Measurements from ENCODE around the gene LPIN2.

The LPIN2 gene

DNA sequence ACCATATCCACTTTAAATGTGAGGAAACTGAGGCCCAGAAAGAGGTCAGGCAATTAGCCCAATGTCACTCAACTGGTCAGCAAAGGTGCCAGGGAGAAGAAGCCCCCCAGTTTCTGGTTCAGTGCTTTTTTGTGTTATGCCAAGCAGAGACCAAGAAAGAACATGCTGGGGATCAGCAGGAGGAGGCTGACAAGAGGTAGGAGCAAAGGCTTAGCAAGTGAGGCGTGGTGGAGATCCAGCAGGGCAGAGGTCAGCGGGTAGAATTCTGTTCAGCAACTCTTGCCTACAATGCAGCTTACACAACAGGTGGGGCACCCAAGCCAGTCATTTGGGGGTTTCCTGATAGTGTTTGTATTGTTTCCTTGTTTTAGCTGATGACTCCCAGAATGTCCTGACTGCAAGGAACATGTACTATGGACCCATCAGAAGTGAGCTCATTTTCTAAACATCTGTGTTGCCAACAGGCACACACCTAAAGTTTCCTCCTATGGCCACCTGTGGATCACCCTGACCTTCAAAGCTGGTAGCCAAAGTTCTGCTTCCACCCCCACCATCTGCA, 28.2 kb downstream of the LPIN2 start:
- no peaks in the 10 kb centered on the region for H3K27me3 ChIP-seq (ENCODE audit: insufficient read depth, low read depth, severe bottlenecking)
- no peak for DNase-seq
- no peak overlapping the region for H3K4me3 ChIP-seq (ENCODE audit: low read depth, low read length)
- TF ChIP-seq, protein P1, sequence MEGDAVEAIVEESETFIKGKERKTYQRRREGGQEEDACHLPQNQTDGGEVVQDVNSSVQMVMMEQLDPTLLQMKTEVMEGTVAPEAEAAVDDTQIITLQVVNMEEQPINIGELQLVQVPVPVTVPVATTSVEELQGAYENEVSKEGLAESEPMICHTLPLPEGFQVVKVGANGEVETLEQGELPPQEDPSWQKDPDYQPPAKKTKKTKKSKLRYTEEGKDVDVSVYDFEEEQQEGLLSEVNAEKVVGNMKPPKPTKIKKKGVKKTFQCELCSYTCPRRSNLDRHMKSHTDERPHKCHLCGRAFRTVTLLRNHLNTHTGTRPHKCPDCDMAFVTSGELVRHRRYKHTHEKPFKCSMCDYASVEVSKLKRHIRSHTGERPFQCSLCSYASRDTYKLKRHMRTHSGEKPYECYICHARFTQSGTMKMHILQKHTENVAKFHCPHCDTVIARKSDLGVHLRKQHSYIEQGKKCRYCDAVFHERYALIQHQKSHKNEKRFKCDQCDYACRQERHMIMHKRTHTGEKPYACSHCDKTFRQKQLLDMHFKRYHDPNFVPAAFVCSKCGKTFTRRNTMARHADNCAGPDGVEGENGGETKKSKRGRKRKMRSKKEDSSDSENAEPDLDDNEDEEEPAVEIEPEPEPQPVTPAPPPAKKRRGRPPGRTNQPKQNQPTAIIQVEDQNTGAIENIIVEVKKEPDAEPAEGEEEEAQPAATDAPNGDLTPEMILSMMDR (IDR thresholded peaks at IDR 0.05; ENCODE audit: low read depth, low read length) = no peak
- H3K9me3 ChIP-seq (ENCODE audit: severe bottlenecking) = no peaks in the 10 kb centered on the region
- no peak overlapping the region for H3K27ac ChIP-seq
- H3K36me3 ChIP-seq = no peaks in the 10 kb centered on the region

DNA sequence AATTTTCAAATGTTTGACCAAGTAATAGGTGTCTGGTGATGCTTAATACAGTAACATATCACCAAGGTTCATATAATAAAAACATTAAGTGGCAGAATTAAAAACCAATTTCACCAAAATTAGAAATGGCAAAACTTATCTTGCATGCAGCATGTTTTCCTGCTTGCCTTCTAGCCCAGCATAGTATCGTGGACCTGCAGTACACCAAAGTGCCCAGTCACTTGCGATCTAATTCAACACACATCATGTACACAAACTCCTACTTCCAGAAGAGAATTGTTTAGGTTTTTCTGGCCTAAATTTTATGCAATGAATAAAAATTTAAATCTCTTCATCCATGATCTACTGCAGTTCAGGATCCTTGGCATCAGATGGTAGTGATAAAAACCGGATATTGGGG, 28.9 kb downstream of the LPIN2 start:
- no peak for DNase-seq
- no peaks in the 10 kb centered on the region for H3K9me3 ChIP-seq (ENCODE audit: severe bottlenecking)
- no peaks in the 10 kb centered on the region for H3K27me3 ChIP-seq (ENCODE audit: insufficient read depth, low read depth, severe bottlenecking)
- H3K27ac ChIP-seq = no peak overlapping the region
- H3K4me3 ChIP-seq (ENCODE audit: low read depth, low read length) = no peak overlapping the region
- TF ChIP-seq, protein P1 (IDR thresholded peaks at IDR 0.05; ENCODE audit: low read depth, low read length) = no peak
- no peaks in the 10 kb centered on the region for H3K36me3 ChIP-seq

DNA sequence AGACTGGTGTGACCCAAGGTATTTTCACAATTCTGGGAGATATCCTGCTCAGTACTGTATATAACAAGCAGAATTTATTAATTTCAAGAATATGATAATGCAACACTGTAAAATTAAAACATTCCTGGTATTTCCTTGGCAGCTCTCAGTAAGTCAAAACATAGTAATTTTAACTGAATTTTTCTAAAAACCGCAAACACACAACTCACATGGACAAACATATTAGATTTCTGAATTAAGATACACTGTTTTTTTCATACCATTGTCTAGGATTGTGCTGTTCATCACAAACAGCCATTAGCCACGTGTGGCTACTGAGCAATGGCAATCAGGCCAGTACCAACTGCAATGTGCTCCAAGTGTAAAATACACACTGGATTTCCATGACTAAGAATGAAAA, 29.6 kb downstream of the LPIN2 start:
- DNase-seq = no peak
- H3K27me3 ChIP-seq (ENCODE audit: insufficient read depth, low read depth, severe bottlenecking) = no peaks in the 10 kb centered on the region
- TF ChIP-seq, protein P1 (IDR thresholded peaks at IDR 0.05; ENCODE audit: low read depth, low read length) = no peak
- no peaks in the 10 kb centered on the region for H3K9me3 ChIP-seq (ENCODE audit: severe bottlenecking)
- no peak overlapping the region for H3K4me3 ChIP-seq (ENCODE audit: low read depth, low read length)
- no peak overlapping the region for H3K27ac ChIP-seq
- no peaks in the 10 kb centered on the region for H3K36me3 ChIP-seq

DNA sequence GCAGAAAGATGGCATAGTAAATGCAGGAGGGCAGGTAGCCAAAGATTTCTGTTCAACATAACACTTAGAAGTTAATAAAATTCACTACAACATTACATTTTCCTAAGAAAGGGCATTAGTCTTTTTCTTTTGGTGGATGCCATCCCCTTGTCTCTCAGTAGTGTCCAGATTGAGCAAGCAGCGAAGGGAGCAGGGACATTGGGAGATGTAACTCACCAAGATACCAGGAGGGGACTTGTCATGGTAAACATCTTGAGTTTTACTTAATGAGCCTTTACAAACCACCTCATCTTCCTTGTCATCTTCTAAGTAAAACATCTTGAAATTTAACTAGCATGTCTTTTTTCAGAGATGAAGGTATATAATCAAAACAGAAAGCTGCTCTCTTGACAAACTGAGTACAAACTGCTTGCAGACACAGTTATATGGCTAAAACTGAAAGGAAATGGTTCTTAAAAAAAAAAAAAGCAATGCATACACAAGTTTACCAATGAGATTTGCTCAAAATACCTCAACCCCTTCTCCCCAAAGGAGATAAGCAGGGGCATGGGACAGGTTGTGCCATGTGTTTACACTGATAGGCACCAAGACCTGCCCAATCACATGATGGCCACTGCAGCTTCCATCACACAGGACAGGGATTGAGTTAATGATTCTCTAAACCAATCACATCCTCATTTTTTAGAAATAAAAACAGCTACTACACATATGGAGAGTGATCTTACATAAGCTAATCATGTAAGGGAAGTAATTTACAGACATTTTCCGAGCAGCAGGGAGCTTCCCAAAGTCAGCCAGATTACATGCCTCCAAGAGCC, 30.3 kb downstream of the LPIN2 start:
- no peak for DNase-seq
- H3K9me3 ChIP-seq (ENCODE audit: severe bottlenecking) = no peaks in the 10 kb centered on the region
- H3K36me3 ChIP-seq = no peaks in the 10 kb centered on the region
- no peak overlapping the region for H3K27ac ChIP-seq
- H3K4me3 ChIP-seq (ENCODE audit: low read depth, low read length) = no peak overlapping the region
- TF ChIP-seq, protein P1 (IDR thresholded peaks at IDR 0.05; ENCODE audit: low read depth, low read length) = no peak
- H3K27me3 ChIP-seq (ENCODE audit: insufficient read depth, low read depth, severe bottlenecking) = no peaks in the 10 kb centered on the region

DNA sequence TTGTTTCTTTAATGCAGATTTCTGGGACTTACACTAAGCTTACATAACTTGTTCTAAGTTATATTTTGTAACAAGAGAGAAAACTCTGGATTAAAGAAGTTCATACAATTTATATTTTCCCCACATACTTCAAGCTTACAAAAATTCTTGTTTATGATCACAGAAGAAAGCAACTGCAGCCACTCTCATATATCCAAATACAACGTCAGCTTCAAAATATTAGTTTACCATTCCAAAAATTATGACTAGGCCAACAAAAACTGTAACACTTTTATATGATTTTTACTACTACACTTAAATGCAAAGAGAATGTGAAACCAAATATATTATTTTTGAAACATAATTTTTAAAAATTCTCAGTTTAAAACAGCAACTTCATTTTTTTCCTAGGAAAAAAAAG, 30.9 kb downstream of the LPIN2 start:
- TF ChIP-seq, protein P1 (IDR thresholded peaks at IDR 0.05; ENCODE audit: low read depth, low read length) = no peak
- Histone ChIP-seq H3K9me3 (ENCODE audit: severe bottlenecking) (no peaks in the 10 kb centered on the region), H3K4me3 (ENCODE audit: low read depth, low read length) (no peak overlapping the region), H3K27me3 (ENCODE audit: insufficient read depth, low read depth, severe bottlenecking) (no peaks in the 10 kb centered on the region), H3K27ac (no peak overlapping the region), H3K36me3 (no peaks in the 10 kb centered on the region)
- no peak for DNase-seq
